Uterus (tissue), 4 donors: ENCODE results near the gene B3GNT9. TPM values are rescaled to one million over a fixed set of nuclear protein-coding genes. Genes with fewer than 3 reads are reported as not detected.

Experiments used
- DNase-seq, 2 donors: peaks; one replicate each; pipeline ENCODE4 v3.0.0-alpha.2; 2019 to 2020
- H3K27ac ChIP-seq, 2 donors: fragments of 200-600 bp; sonication (generic); 1 replicate in 1 of 2; 2 replicates in 1 of 2; pipeline ENCODE4 v1.5.1; 2016 to 2018
- H3K27me3 ChIP-seq, 2 donors: fragments of 200-600 bp; sonication (generic); one replicate each; pipeline ENCODE4 v1.5.1; 2018 to 2019; ENCODE audit warnings: control low read depth in 1 of 2
- H3K36me3 ChIP-seq, 2 donors: fragments of 200-600 bp; sonication (generic); one replicate each; pipeline ENCODE4 v1.5.1; 2019; ENCODE audit warnings: control low read depth in 1 of 2
- H3K4me1 ChIP-seq, 2 donors: fragments of 200-600 bp; sonication (generic); one replicate each; pipeline ENCODE4 v1.5.1; 2018 to 2019; ENCODE audit warnings: control low read depth in 1 of 2
- H3K4me3 ChIP-seq, 2 donors: fragments of 200-600 bp; sonication (generic); 1 replicate in 1 of 2; 2 replicates in 1 of 2; pipeline ENCODE4 v1.5.1; 2018 to 2019; ENCODE audit warnings: mild to moderate bottlenecking in 1 of 2
- H3K9me3 ChIP-seq, 2 donors: fragments of 200-600 bp; sonication (generic); one replicate each; pipeline ENCODE4 v1.5.1; 2019; ENCODE audit warnings: control low read depth in 1 of 2
- CTCF ChIP-seq, 4 experiments: fragments of 200-600 bp in 2 of 4; fragments of 450-650 bp in 2 of 4; sonication (generic) in 2 of 4; IDR thresholded peaks; one replicate each; pipeline ENCODE4 v1.5.1; 2016 to 2019; ENCODE audit warnings: antibody characterized with exemption in 4 of 4, mild to moderate bottlenecking in 2 of 4, moderate library complexity in 1 of 4
- POLR2A ChIP-seq, 2 donors: fragments of 450-650 bp; IDR thresholded peaks; one replicate each; pipeline ENCODE4 v1.6.1; 2016; ENCODE audit warnings: antibody characterized with exemption in 2 of 2, mild to moderate bottlenecking in 1 of 2, moderate library complexity in 1 of 2
- intact Hi-C: fragments of 100-400 bp; cut with DNase I; formaldehyde crosslinking; loops from one replicate; pipeline ENCODE4 v1.15.1; 2023; ENCODE audit warnings: low total_unique reads
- total RNA-seq, 4 donors: library from RNA; depleted of rRNA in 3 of 4; stranded (reverse); fragments of >200 nt in 3 of 4; gene quantifications; one replicate each; pipeline versions ENCODE4 v1.1.0 to v1.2.4, GENCODE V29; 2014 to 2023
- donor health status: DM: yes; HTN: yes; CAD: no.

B3GNT9 gene
- total RNA-seq, 4 donors from 2014 or later: 2.4 to 40.1 (median 15.1) TPM

GRCh38 chr16:67150047-67150832, 558 bp downstream of the B3GNT9 start:
- TF ChIP-seq POLR2A (IDR thresholded peaks at IDR 0.05) (no peak), CTCF (IDR thresholded peaks at IDR 0.05) (no peak)
- Histone ChIP-seq H3K4me3 (peak overlapping the region; percentile 60 to 75), H3K27ac (peak overlapping the region; percentile 77 to 80), H3K9me3 (no peaks in the 10 kb centered on the region), H3K4me1 (peaks cover 0 to 9% of the 10 kb centered on the region in 2 donors), H3K36me3 (no peaks in the 10 kb centered on the region), H3K27me3 (no peaks in the 10 kb centered on the region)
- peak in 1 of 2 donors; percentile 69 for DNase-seq
- intact Hi-C loops: no loop called here

GRCh38 chr16:67149276-67150046, 1.3 kb downstream of the B3GNT9 start:
- Histone ChIP-seq H3K9me3 (no peaks in the 10 kb centered on the region), H3K4me3 (no peak overlapping the region), H3K27me3 (no peaks in the 10 kb centered on the region), H3K4me1 (peaks cover 0 to 4% of the 10 kb centered on the region in 2 donors), H3K36me3 (no peaks in the 10 kb centered on the region), H3K27ac (peak overlapping the region in 1 of 2 donors; percentile 80)
- no peak for DNase-seq
- TF ChIP-seq CTCF (IDR thresholded peaks at IDR 0.05): no peak
- TF ChIP-seq POLR2A (IDR thresholded peaks at IDR 0.05): no peak
- intact Hi-C loops: no loop called here

- Histone ChIP-seq H3K27me3 (no peaks in the 10 kb centered on the region), H3K4me3 (no peak overlapping the region), H3K27ac (no peak overlapping the region), H3K9me3 (no peaks in the 10 kb centered on the region), H3K4me1 (peaks cover 0 to 4% of the 10 kb centered on the region in 2 donors), H3K36me3 (no peaks in the 10 kb centered on the region)
- TF ChIP-seq POLR2A (IDR thresholded peaks at IDR 0.05) (no peak), CTCF (IDR thresholded peaks at IDR 0.05) (no peak)
- intact Hi-C loops: no loop called here
- no peak for DNase-seq
Observed at GRCh38 chr16:67148656-67149275, 2.0 kb downstream of the B3GNT9 start.

DNA sequence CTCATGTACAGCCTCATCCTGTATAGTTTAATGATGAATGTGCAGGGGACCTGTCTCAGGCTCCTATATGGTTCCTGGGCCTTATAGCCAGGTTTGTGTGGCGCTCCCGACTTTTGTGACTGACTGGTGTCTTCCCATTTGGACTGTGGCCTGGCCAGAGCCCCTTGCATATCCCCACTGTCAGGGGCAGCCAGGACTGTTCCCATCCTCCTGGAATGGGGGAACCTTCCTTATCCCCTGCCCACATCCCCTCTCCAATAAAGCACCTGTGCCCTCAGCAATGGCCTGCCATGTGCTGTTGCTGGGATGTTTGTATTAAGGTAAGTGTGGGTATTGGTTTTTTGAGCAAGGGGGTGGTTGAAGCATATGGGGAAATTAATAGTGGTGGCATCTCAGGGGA, 2.6 kb downstream of the B3GNT9 start:
- Histone ChIP-seq H3K4me3 (no peak overlapping the region), H3K9me3 (no peaks in the 10 kb centered on the region), H3K27ac (no peak overlapping the region), H3K4me1 (peaks cover 0 to 4% of the 10 kb centered on the region in 2 donors), H3K36me3 (no peaks in the 10 kb centered on the region), H3K27me3 (no peaks in the 10 kb centered on the region)
- TF ChIP-seq POLR2A (IDR thresholded peaks at IDR 0.05) (no peak), CTCF (IDR thresholded peaks at IDR 0.05) (no peak)
- intact Hi-C loops: no loop called here
- no peak for DNase-seq
